Anterior cingulate cortex (tissue), 58 donors: ENCODE measurements around the gene NCAPD2.
A peak's percentile ranks its signal among the peaks of the same experiment; 100 is the strongest.
"Not testable (repeated sequence)": the region's sequence is repeated elsewhere in the genome, so short reads cannot be mapped to it uniquely, and the experiment has no call there.

ENCODE experiments used
- DNase-seq, 58 donors: peaks; one replicate each; lab custom pipeline; 2025; lab: John Stamatoyannopoulos, UW

NCAPD2 gene

GRCh38 chr12:6463858-6464257, 30.0 kb upstream of the NCAPD2 start:
- DNase-seq = no peak

- no peak for DNase-seq
These were observed 29.4 kb upstream of the NCAPD2 start for GRCh38 chr12:6464531-6464930.

DNA sequence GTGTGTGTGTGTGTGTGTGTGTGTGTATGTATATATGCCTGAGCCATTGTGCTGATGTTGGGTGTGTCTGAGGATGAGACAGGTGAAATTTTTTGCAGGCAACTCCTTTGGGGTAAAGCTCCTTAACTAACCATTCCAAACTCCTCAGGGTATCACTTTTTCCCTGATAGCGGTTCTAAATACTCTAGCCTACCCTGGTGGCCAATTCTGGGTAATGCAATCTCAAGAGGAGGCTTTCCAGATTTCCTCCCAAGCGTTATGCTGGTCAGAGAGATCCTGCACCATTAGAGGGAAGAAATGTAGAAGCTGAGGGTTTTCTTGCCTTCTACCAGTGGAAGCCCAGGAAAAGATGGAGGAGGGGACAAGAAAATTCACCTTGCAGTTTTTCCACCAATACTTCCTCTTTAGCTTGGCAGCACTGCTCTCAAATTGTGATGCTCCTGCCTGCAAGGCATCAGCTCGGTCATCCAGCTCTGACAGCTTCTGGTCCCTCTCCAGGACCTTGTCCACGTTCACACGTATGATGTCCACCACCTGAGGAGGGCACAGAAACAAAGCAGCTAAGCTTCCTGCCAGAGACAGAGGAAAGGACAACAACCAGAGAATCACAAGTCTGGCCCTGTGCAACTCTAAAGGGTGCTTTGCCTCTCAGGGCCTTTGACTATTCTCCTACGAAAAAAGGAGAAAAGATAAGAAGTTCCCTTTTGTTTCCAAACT, 28.3 kb upstream of the NCAPD2 start:
- DNase-seq = peak in 34 of 58 donors; percentile 4 to 66 (median 19)

GRCh38 chr12:6466184-6466573, 27.7 kb upstream of the NCAPD2 start:
- DNase-seq = no peak

- DNase-seq = not testable (repeated sequence)
These were observed 27.2 kb upstream of the NCAPD2 start for GRCh38 chr12:6466751-6467150.

DNA sequence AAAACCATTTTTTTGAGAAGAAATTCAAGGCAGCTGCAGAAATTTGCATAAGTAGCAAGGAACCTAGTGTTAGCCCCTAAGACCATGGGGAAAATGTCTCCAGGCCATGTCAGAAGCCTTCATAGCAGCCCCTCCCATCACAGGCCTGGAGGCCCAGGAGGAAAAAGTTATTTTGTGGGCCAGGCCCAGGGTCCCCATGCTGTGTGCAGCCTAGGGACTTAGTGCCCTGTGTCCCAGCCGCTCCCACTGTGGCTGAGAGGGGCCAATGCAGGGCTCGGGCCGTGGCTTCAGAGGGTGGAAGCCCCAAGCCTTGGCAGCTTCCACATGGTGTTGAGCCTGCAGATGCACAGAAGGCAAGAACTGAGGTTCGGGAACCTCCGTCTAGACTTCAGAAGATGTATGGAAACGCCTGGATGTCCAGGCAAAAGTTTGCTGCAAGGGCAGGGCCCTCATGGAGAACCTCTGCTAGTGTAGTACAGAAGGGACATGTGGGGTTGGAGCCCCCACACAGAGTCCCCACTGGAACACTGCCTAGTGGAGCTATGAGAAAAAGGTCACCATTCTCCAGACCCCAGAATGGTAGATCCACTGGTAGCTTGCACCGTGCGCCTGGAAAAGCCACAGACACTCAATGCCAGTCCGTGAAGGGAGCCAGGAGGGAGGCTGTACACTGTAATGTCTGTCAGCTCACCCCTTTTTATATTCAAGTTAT, 26.2 kb upstream of the NCAPD2 start:
- not testable (repeated sequence) for DNase-seq

DNA sequence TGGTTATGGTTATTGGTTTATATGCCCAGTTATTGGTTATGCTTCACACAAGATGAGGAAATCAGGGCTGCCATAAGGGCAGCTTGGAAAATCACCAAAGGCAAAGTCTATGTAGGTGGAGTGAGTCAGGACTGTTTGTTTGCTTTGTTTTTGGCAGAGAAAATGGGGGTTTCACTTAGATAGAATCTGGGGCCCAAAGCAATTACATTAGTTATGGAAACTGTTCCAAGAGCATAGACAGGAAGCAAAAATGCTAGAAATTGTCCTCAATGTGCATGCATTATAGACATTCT, 25.7 kb upstream of the NCAPD2 start:
- no peak for DNase-seq

GRCh38 chr12:6469092-6469491, 24.8 kb upstream of the NCAPD2 start:
- no peak for DNase-seq

GRCh38 chr12:6469609-6470374, 24.1 kb upstream of the NCAPD2 start:
- peak in 1 of 58 donors; percentile 35 for DNase-seq

- peak; percentile 89 to 100 (median 99) for DNase-seq
These were observed 23.3 kb upstream of the NCAPD2 start, which contains the start of gene VAMP1 for GRCh38 chr12:6470375-6471163. VAMP1 (minus strand) TSS chr12:6470677; CDS start chr12:6470531, 146 bp downstream.

GRCh38 chr12:6471989-6472360, 21.9 kb upstream of the NCAPD2 start:
- DNase-seq = no peak

GRCh38 chr12:6472491-6472890, 21.4 kb upstream of the NCAPD2 start:
- DNase-seq = no peak

GRCh38 chr12:6475233-6475975, 18.5 kb upstream of the NCAPD2 start:
- DNase-seq = not testable (repeated sequence)

- no peak for DNase-seq
These were observed 17.4 kb upstream of the NCAPD2 start for GRCh38 chr12:6476489-6476888.

DNA sequence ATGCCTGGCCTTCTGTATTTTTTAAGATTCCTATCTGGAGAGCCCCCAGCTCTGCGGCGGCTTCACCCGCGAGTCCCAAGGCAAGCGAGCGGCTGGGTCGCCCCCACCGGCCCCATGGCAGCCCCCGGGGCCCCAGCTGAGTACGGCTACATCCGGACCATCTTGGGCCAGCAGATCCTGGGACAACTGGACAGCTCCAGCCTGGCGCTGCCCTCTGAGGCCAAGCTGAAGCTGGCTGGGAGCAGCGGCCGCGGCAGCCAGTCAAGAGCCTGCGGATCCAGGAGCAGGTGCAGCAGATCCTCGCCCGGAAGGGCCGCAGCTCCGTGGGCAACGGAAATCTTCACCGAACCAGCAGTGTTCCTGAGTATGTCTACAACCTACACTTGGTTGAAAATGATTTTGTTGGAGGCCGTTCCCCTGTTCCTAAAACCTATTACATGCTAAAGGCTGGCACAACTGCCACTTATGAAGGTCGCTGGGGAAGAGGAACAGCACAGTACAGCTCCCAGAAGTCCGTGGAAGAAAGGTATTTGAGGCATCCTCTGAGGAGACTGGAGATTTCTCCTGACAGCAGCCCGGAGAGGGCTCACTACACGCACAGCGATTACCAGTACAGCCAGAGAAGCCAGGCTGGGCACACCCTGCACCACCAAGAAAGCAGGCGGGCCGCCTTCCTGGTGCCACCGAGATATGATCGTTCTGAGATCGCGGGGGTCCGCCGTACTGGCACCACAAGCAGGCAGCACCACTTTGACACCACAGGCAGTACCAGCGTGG, 16.1 kb upstream of the NCAPD2 start:
- DNase-seq = not testable (repeated sequence)

GRCh38 chr12:6478416-6478815, 15.5 kb upstream of the NCAPD2 start:
- no peak for DNase-seq

DNA sequence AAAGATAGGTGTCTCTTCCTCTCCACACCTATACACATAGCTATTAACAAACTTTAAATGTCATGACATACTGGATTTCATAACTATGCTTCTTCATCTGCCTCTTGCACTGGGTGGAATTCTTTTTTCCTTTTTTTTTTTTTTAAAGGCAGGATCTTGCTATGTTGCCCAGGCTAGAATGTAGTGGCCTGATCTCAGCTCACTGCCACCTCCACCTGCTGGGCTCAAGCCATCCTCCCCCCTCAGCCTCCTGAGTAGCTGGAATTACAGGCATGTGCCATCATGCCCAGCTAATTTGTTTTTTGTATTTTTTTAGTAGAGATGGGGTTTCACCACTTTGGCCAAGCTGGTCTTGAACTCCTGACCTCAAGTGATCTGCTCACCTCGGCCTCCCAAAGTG, 5.7 kb upstream of the NCAPD2 start:
- DNase-seq = no peak

- no peak for DNase-seq
These were observed 4.5 kb upstream of the NCAPD2 start for GRCh38 chr12:6489449-6489848.

GRCh38 chr12:6490673-6491072, 3.2 kb upstream of the NCAPD2 start:
- not testable (repeated sequence) for DNase-seq
